Activated CD4-positive, alpha-beta T cell treated with anti-CD3 and anti-CD28 coated beads for 1 hour (primary cell): ENCODE data around the gene TNFRSF11A.

ENCODE experiments used
- DNase-seq: peaks from one replicate; pipeline ENCODE4 v3.0.0-alpha.2; 2020

TNFRSF11A gene

GRCh38 chr18:62345909-62346308, 20.8 kb downstream of the TNFRSF11A start:
- DNase-seq: no peak

GRCh38 chr18:62346333-62347088, 21.4 kb downstream of the TNFRSF11A start:
- DNase-seq: no peak

- DNase-seq: no peak
These were observed 22.0 kb downstream of the TNFRSF11A start for GRCh38 chr18:62347089-62347506.

GRCh38 chr18:62348474-62348873, 23.4 kb downstream of the TNFRSF11A start:
- no peak for DNase-seq

GRCh38 chr18:62353170-62353569, 28.1 kb downstream of the TNFRSF11A start:
- no peak for DNase-seq

GRCh38 chr18:62354151-62354550, 29.0 kb downstream of the TNFRSF11A start:
- no peak for DNase-seq

- DNase-seq: no peak
These were observed 32.1 kb downstream of the TNFRSF11A start for GRCh38 chr18:62357079-62357719.

DNA sequence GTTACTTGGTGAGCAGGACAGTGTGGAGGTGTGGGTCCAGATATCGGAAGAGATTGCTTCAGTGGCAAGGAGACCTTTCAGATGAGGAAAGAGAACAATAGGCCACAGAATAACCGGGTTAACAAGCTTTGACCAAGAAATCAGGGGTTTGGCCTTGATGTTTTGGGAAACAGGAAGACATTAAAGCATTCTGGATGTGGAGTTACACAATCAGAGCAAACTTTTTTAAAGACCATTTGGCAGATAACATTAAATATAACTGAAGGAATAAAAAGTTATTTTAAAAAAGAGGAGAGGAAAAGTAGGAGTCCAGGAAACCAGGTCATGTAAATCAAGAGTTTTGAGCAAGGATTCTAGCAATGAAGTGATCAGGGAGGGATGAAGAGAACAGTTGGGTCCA, 35.7 kb downstream of the TNFRSF11A start:
- no peak for DNase-seq

GRCh38 chr18:62361288-62361687, 36.2 kb downstream of the TNFRSF11A start:
- DNase-seq: no peak

GRCh38 chr18:62364558-62364957, 39.4 kb downstream of the TNFRSF11A start:
- no peak for DNase-seq

- DNase-seq: no peak
These were observed 40.3 kb downstream of the TNFRSF11A start for GRCh38 chr18:62365420-62365819.

- no peak for DNase-seq
These were observed 41.9 kb downstream of the TNFRSF11A start for GRCh38 chr18:62366992-62367391.

- no peak for DNase-seq
These were observed 43.0 kb downstream of the TNFRSF11A start for GRCh38 chr18:62368100-62368499.

- no peak for DNase-seq
These were observed 44.1 kb downstream of the TNFRSF11A start for GRCh38 chr18:62369129-62369644.

GRCh38 chr18:62370366-62370765, 45.3 kb downstream of the TNFRSF11A start:
- no peak for DNase-seq

DNA sequence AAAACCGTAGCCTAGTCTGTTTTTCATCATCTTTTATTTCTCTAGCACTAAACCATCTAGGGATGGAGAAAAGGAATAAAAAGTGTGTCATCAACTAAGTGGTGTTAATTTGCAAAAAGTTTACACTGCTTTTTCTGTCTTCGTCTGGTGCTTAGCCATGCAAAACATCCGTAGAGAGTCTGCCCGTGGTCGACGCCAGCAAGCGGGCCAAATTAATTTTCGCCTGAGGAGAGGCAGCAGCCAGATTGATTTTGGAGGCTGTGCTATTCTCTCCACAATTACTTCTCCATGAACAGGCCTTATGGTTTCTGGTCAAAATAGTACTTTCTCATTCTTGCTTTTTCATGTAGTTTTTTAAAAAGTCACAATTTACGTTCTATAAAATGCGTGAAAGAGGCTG, 46.3 kb downstream of the TNFRSF11A start:
- DNase-seq: no peak

- no peak for DNase-seq
These were observed 47.0 kb downstream of the TNFRSF11A start for GRCh38 chr18:62372156-62372555.

- DNase-seq: no peak
These were observed 47.8 kb downstream of the TNFRSF11A start for GRCh38 chr18:62372882-62373281.

GRCh38 chr18:62374410-62374965, 49.4 kb downstream of the TNFRSF11A start:
- DNase-seq: no peak

DNA sequence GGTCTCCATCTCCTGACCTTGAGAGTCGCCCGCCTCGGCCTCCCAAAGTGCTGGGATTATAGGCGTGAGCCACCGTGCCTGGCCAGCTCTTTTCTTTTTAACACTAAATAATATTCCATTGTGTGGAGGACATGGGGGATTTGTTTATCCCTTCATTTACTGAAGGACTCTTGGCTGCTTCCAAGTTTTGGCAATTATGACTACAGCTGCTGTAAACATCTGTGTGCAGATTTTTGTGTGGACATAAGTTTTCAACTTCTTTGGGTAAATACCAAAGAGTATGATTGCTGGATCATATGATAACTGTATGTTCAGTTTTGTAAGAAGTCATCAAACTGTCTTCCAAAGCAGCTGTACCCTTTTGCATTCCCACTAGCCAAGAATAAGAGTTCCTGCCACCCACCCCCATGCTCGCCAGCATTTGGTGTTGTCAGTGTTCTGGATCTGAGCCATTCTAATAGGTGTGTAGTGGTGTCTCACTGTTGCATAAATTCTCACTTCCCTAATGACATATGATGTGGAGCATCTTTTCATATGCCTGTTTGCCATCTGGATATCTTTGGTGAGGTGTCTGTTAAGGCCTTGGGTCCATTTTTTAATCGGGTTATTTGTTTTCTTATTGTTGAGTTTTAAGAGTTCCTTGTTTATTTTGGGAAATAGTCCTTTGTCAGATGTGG, 52.2 kb downstream of the TNFRSF11A start:
- no peak for DNase-seq

DNA sequence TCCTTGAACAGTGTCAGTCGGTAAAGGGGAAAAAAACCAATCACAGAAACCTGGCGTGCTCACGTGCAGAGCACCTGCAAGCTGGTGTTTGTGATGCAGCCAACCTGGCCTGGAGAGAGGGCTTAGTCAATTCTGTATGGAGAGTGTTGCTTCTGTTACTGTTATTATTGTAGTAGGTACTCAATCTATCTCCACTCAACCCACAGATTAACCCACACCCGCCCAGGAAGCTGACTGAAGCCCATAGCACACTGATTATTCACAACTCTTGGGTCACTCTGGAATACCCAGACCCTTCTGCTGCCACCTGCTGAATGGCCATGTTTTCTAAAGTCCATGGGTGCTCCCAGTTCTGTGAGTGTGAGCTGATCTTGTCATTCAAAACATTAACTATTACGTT, 53.9 kb downstream of the TNFRSF11A start:
- DNase-seq: no peak

- no peak for DNase-seq
These were observed 56.3 kb downstream of the TNFRSF11A start for GRCh38 chr18:62381373-62381772.

DNA sequence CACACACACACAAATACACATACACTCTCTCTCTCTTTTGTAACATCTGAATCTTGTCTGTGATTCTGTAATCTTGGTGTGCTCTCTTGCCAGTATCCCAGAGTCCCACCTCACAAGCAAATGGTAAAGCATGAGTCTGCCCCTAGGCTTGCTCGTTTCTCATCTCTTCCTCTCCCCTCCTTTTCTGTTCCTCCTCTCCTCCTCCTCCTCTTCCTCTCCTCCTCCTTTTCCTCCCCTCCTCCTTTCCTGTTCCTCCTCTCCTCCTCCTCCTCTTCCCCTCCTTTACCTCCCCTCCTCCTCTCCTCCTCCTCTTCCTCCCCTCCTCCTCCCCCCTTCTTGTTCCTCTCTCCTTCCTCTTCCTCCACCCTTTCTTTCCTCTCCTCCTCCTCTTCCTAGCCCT, 59.0 kb downstream of the TNFRSF11A start:
- no peak for DNase-seq
